ENCODE measurements around the gene UBAC2.

DNA sequence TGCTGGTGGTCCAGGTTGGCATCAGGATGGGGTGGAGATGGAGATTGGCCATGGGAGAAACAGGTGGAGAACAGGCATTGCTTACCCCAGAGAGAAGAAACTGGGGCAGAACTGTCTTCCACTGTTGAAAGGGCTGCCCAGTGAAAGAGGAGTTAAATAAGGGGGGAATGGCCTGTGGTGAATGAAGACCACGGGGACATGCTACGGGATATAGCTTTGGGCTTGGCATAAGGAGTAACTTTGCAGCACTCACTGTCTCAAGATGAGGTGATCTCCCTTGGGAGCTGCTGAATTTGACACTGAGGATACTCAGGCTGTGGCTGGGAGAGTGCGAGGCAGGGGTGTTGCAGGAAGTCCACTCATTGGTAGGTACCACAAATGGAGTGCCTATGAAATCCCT lies 68.2 kb downstream of the UBAC2 start:
- TF ChIP-seq CTCF (conservative IDR thresholded peaks at IDR 0.05 in 1 of 2, IDR thresholded peaks at IDR 0.05 in 1 of 2; ENCODE audit: low read depth in 1 of 2, low read length in 2 of 2): no peak
- TF ChIP-seq EZH2 (IDR thresholded peaks at IDR 0.05; ENCODE audit: low read length, missing control alignments): no peak

Data from fibroblast of lung (primary cell).